OCI-LY1 (cell line): Measurements from ENCODE around the gene P2RX6.

Source experiments
- H2AFZ ChIP-seq: fragments of 200-600 bp; sonication (generic), shearing (Covaris generic); 2 replicates; pipeline ENCODE4 v1.6.0; 2014; ENCODE audit warnings: antibody characterized with exemption, mild to moderate bottlenecking, low read length
- H3F3A ChIP-seq: fragments of 200-600 bp; sonication (generic), shearing (Covaris generic); 2 replicates; pipeline ENCODE4 v1.6.0; 2014; ENCODE audit warnings: mild to moderate bottlenecking, antibody characterized with exemption, low read length, moderate library complexity; ENCODE audit not compliant: insufficient read depth
- H3K27ac ChIP-seq: fragments of 200-600 bp; sonication (generic); 2 replicates; pipeline ENCODE4 v1.5.1; 2014; ENCODE audit warnings: low read length, mixed run types, mild to moderate bottlenecking, low read depth; ENCODE audit not compliant: poor library complexity, severe bottlenecking
- H3K27me3 ChIP-seq: fragments of 200-600 bp; sonication (generic); 2 replicates; pipeline ENCODE4 v1.6.0; 2014; ENCODE audit warnings: antibody characterized with exemption, mild to moderate bottlenecking, low read length, moderate library complexity; ENCODE audit not compliant: insufficient read depth
- H3K36me3 ChIP-seq: fragments of 200-600 bp; sonication (generic); 2 replicates; pipeline ENCODE4 v1.6.1; 2014; ENCODE audit warnings: mild to moderate bottlenecking, antibody characterized with exemption, low read length, moderate library complexity, mixed read lengths; ENCODE audit not compliant: insufficient read depth
- H3K4me1 ChIP-seq: fragments of 200-600 bp; sonication (generic); 2 replicates; pipeline ENCODE4 v1.5.1; 2014; ENCODE audit warnings: mild to moderate bottlenecking, low read length, moderate library complexity; ENCODE audit not compliant: insufficient read depth, severe bottlenecking
- H3K4me2 ChIP-seq: fragments of 200-600 bp; sonication (generic), shearing (Covaris generic); 2 replicates; pipeline ENCODE4 v1.6.1; 2014; ENCODE audit warnings: low read length
- H3K4me3 ChIP-seq: fragments of 200-600 bp; sonication (generic); 2 replicates; pipeline ENCODE4 v1.5.1; 2014; ENCODE audit warnings: low read length, low read depth, mild to moderate bottlenecking, mixed read lengths; ENCODE audit not compliant: poor library complexity, severe bottlenecking
- H3K79me2 ChIP-seq: fragments of 200-600 bp; shearing (Covaris generic); 2 replicates; pipeline ENCODE4 v1.6.1; 2016; ENCODE audit warnings: mixed run types, low read length, mixed read lengths; ENCODE audit not compliant: insufficient read depth
- H3K9ac ChIP-seq: fragments of 200-600 bp; sonication (generic), shearing (Covaris generic); 2 replicates; pipeline ENCODE4 v1.6.1; 2014; ENCODE audit warnings: mild to moderate bottlenecking, low read length, mixed read lengths
- H3K9me2 ChIP-seq: fragments of 200-600 bp; sonication (generic), shearing (Covaris generic); 2 replicates; pipeline ENCODE4 v1.6.1; 2014; ENCODE audit warnings: low read depth, mild to moderate bottlenecking, low read length, mixed read lengths
- H3K9me3 ChIP-seq: fragments of 200-600 bp; shearing (Covaris generic); 2 replicates; pipeline ENCODE4 v1.6.1; 2014; ENCODE audit warnings: low read length, mixed read lengths
- H4K20me1 ChIP-seq: fragments of 200-600 bp; sonication (generic), shearing (Covaris generic); 2 replicates; pipeline ENCODE4 v1.6.0; 2016; ENCODE audit warnings: mild to moderate bottlenecking, low read length; ENCODE audit not compliant: insufficient read depth
- CTCF ChIP-seq: fragments of 200-600 bp; sonication (generic), shearing (Covaris generic); IDR thresholded peaks from 2 replicates; pipeline ENCODE4 v1.5.1; 2017; ENCODE audit warnings: mild to moderate bottlenecking, antibody characterized with exemption, low read length, moderate library complexity, mixed read lengths
- EZH2 ChIP-seq: fragments of 200-600 bp; sonication (generic), shearing (Covaris generic); IDR thresholded peaks from 2 replicates; pipeline ENCODE4 v1.8.0; 2017; ENCODE audit warnings: borderline replicate concordance, mixed run types, mild to moderate bottlenecking, antibody characterized with exemption, low read length, moderate library complexity, mixed read lengths

Gene P2RX6

DNA sequence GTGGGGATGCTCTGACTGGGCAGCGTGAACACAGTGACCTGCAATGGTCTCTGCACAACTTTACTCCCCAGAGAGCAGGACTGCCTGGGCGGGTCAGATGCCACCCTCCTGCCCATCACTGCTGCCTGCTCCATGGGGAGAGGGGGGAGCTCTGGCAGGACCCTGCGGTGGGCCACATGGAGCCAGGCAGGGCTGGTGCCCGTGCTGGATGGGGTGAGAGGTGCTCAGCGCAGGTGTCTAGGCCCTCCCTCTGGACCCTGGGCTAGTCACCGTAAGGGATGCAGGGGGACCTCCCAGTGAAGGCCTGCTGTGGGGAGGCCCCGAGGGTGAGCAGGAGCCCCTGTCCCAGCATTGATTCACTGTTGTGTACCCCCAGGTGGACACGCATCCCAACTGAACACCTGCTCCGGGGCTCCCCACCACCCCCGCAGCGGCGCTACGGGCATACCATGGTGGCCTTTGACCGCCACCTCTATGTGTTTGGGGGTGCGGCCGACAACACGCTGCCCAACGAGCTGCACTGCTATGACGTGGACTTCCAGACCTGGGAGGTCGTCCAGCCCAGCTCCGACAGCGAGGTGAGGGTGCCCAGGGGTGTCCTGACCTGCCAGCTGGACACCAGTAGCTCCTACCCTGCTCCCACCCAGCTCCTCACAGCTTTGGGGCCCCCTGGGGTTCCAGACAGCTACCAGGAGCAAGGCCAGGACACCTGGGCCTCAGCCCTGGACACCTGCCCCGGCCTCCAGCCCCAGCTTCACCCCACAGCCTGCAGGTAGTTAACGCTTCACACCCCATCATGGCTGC, 23.5 kb upstream of the P2RX6 start:
- Histone ChIP-seq H3F3A (no peaks in the 10 kb centered on the region), H3K79me2 (no peaks in the 10 kb centered on the region), H3K27ac (no peak overlapping the region), H3K4me2 (no peak overlapping the region), H2AFZ (no peak overlapping the region), H3K36me3 (peaks cover 23% of the 10 kb centered on the region; the same call in 1 of the 2 replicates), H3K4me1 (no peaks in the 10 kb centered on the region), H3K27me3 (no peaks in the 10 kb centered on the region), H3K9me2 (no peaks in the 10 kb centered on the region), H3K4me3 (no peak overlapping the region), H4K20me1 (no peaks in the 10 kb centered on the region), H3K9ac (no peak overlapping the region), H3K9me3 (no peaks in the 10 kb centered on the region)
- TF ChIP-seq EZH2 (no peak), CTCF (no peak)

DNA sequence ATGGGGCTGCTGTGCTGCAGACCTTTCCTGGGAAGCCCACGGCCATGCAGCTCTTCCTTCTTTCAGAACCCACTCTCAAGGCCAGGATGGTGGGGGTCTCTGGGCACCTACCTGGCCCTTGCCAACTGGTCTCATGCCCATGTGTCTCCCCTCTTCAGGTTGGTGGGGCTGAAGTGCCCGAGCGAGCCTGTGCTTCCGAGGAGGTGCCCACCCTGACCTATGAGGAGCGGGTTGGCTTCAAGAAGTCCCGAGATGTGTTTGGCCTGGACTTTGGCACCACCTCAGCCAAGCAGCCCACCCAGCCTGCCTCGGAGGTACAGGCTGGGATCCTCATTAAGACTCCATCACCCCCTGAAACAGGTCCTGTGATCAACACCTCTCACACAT, 22.9 kb upstream of the P2RX6 start:
- no peaks in the 10 kb centered on the region for H3K27me3 ChIP-seq
- no peaks in the 10 kb centered on the region for H3K9me2 ChIP-seq
- no peak for TF ChIP-seq EZH2
- no peak for TF ChIP-seq CTCF
- H3K9me3 ChIP-seq, result no peaks in the 10 kb centered on the region
- H3F3A ChIP-seq, result no peaks in the 10 kb centered on the region
- no peak overlapping the region for H3K27ac ChIP-seq
- no peak overlapping the region for H3K4me3 ChIP-seq
- no peak overlapping the region for H3K9ac ChIP-seq
- no peak overlapping the region for H2AFZ ChIP-seq
- H3K79me2 ChIP-seq, result no peaks in the 10 kb centered on the region
- no peak overlapping the region for H3K4me2 ChIP-seq
- H4K20me1 ChIP-seq, result no peaks in the 10 kb centered on the region
- no peaks in the 10 kb centered on the region for H3K4me1 ChIP-seq
- peaks cover 20% of the 10 kb centered on the region; the same call in 1 of the 2 replicates for H3K36me3 ChIP-seq

DNA sequence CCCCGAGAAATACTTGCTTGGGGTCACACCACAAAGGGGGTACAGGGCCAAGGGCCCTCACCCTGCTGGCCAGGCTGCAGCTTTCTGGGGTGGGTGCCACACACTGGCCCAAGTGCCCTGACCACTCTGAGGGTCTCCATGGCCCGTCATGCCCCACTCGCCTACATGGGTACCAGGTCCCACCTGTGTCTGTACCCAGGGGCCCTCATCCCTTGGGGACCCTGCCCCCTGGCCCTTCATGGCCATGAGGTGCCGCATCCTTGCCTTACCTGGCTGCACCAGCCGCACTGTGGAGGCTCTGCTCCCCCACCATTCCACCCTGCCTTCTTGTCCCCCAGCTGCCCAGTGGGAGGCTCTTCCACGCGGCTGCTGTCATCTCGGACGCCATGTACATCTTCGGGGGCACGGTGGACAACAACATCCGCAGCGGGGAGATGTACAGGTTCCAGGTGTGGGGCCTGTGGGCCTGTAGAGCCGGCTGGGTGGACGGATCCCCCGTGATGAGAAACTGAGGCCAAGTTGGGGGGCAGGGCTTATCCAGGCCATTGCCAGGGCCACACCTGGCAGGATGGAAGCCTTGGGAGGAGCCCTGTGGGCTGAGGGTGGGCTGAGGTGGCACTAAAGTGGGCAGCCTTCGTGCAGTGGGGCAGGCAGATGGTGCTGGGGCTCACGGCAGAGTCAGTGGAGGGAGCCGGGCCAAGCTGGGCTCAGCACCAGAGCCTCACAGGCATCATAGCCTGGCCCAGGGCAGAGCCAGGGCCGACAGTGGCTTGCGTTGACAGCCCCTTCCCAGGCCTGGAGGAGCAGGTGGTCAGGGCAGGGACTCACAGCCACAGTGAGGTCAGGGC, 22.3 kb upstream of the P2RX6 start:
- Histone ChIP-seq H3K9me3 (no peaks in the 10 kb centered on the region), H3K27ac (no peak overlapping the region), H2AFZ (no peak overlapping the region), H3K36me3 (peaks cover 22% of the 10 kb centered on the region; the same call in 1 of the 2 replicates), H3F3A (no peaks in the 10 kb centered on the region), H3K9me2 (no peaks in the 10 kb centered on the region), H3K9ac (no peak overlapping the region), H4K20me1 (no peaks in the 10 kb centered on the region), H3K79me2 (no peaks in the 10 kb centered on the region), H3K4me1 (no peaks in the 10 kb centered on the region), H3K27me3 (no peaks in the 10 kb centered on the region), H3K4me2 (no peak overlapping the region), H3K4me3 (no peak overlapping the region)
- TF ChIP-seq CTCF, result no peak
- no peak for TF ChIP-seq EZH2
